WTC11 (cell line): ENCODE results near the gene ADCY5.

Experiments
- ATF1 ChIP-seq: sonication (generic); formaldehyde crosslinking; IDR thresholded peaks from 2 replicates; pipeline ENCODE4 v1.8.1; 2023; ENCODE audit warnings: mild to moderate bottlenecking, moderate library complexity, missing genetic modification reagents
- FOXJ3 ChIP-seq: sonication (generic); formaldehyde crosslinking; IDR thresholded peaks from 2 replicates; pipeline ENCODE4 v1.9.0; 2021; ENCODE audit warnings: missing genetic modification reagents, mild to moderate bottlenecking, borderline replicate concordance
- RELA ChIP-seq: sonication (generic); formaldehyde crosslinking; IDR thresholded peaks from 2 replicates; pipeline ENCODE4 v1.8.1; 2022; ENCODE audit warnings: missing genetic modification reagents, mild to moderate bottlenecking, borderline replicate concordance
- ZNF416 ChIP-seq: fragments of 250-450 bp; sonication (Bioruptor Pico); IDR thresholded peaks from 2 replicates; pipeline ENCODE4 v1.9.0; 2021; ENCODE audit warnings: mild to moderate bottlenecking, inconsistent platforms
- ZNF423 ChIP-seq: fragments of 250-450 bp; sonication (Bioruptor Pico); IDR thresholded peaks from 2 replicates; pipeline ENCODE4 v2.1.2; 2022; ENCODE audit warnings: mild to moderate bottlenecking, moderate library complexity
- TF ChIP-seq, protein P1 (sequence below): fragments of 200-600 bp; IDR thresholded peaks from 2 replicates; pipeline ENCODE4 v1.8.0; 2022; ENCODE audit warnings: antibody characterized with exemption
- TF ChIP-seq, protein P2 (sequence below): sonication (generic); formaldehyde crosslinking; IDR thresholded peaks from 2 replicates; pipeline ENCODE4 v1.8.0; 2022; ENCODE audit warnings: mild to moderate bottlenecking, missing genetic modification reagents

DNA sequence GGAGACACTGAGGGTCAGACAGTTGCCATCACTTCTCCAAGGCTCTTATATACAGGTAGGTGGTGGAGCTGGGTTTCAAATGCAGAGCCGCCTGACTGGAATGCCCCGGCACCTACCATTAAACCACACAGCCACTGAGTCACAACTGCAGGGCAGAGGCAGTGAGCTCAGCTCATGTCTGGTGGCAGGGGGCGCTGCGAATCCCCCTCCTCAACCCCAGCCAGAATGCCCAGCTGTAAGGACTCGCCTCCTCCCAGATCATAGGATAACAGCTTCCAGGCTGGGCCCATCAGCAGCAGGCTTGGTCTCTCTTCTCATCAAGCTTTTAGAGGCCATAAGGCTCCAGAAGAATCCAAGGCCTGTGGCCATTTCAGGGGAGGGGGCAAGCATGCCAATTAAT is 26.4 kb downstream of the ADCY5 start:
- TF ChIP-seq FOXJ3 (no peak), ZNF416 (no peak), RELA (no peak), ATF1 (CRISPR knock-in tag) (no peak), ZNF423 (CRISPR knock-in tag) (no peak)
- TF ChIP-seq, protein P1, sequence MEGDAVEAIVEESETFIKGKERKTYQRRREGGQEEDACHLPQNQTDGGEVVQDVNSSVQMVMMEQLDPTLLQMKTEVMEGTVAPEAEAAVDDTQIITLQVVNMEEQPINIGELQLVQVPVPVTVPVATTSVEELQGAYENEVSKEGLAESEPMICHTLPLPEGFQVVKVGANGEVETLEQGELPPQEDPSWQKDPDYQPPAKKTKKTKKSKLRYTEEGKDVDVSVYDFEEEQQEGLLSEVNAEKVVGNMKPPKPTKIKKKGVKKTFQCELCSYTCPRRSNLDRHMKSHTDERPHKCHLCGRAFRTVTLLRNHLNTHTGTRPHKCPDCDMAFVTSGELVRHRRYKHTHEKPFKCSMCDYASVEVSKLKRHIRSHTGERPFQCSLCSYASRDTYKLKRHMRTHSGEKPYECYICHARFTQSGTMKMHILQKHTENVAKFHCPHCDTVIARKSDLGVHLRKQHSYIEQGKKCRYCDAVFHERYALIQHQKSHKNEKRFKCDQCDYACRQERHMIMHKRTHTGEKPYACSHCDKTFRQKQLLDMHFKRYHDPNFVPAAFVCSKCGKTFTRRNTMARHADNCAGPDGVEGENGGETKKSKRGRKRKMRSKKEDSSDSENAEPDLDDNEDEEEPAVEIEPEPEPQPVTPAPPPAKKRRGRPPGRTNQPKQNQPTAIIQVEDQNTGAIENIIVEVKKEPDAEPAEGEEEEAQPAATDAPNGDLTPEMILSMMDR: no peak; the same call in 1 of the 2 replicates
- TF ChIP-seq, protein P2, sequence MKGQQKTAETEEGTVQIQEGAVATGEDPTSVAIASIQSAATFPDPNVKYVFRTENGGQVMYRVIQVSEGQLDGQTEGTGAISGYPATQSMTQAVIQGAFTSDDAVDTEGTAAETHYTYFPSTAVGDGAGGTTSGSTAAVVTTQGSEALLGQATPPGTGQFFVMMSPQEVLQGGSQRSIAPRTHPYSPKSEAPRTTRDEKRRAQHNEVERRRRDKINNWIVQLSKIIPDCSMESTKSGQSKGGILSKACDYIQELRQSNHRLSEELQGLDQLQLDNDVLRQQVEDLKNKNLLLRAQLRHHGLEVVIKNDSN (CRISPR knock-in tag): no peak
